CD4-positive, alpha-beta T cell (primary cell): Measurements from ENCODE around the gene FBXW12. TPM values are rescaled to one million over a fixed set of nuclear protein-coding genes. Genes with fewer than 3 reads are reported as not detected.
A peak's percentile ranks its signal among the peaks of the same experiment; 100 is the strongest.

Experiments
- ATAC-seq: fragments of 200-7000 bp; cut with Tn5 transposase; one replicate; pipeline ENCODE4 v1.10.0; 2022; ENCODE audit warnings: mild to moderate bottlenecking; ENCODE audit not compliant: poor library complexity
- CTCF ChIA-PET: fragments of 350-600 bp; sonication (Branson Sonifier 250); formaldehyde crosslinking; loops from one replicate; lab custom pipeline; 2021; ENCODE audit warnings: antibody characterized with exemption, inconsistent platforms; lab: Charles Lee
- POLR2A ChIA-PET: fragments of 350-600 bp; sonication (Branson Sonifier 250); formaldehyde crosslinking; loops from one replicate; lab custom pipeline; 2021; ENCODE audit warnings: antibody characterized with exemption, inconsistent platforms; lab: Charles Lee
- DNase-seq, 14 experiments: peaks; one replicate each; pipeline ENCODE4 v3.0.0-alpha.2; 2013 to 2020; ENCODE audit warnings: mixed read lengths in 2 of 14
- H3K27ac ChIP-seq, 2 donors: one replicate each; pipeline versions ENCODE4 v1.5.1 to v1.7.0; 2013; ENCODE audit warnings: low read length in 2 of 2, low read depth in 1 of 2, mild to moderate bottlenecking in 1 of 2
- H3K27me3 ChIP-seq, 2 experiments: 1 replicate in 1 of 2; 2 replicates in 1 of 2; pipeline versions ENCODE4 v1.6.1 to v1.7.0; 2013; ENCODE audit warnings: low read length in 2 of 2, control low read depth in 1 of 2, mild to moderate bottlenecking in 1 of 2, moderate library complexity in 1 of 2; ENCODE audit not compliant: insufficient read depth in 2 of 2, control insufficient read depth in 1 of 2
- H3K36me3 ChIP-seq: one replicate; pipeline ENCODE4 v1.6.1; 2013; ENCODE audit warnings: low read length, control low read depth; ENCODE audit not compliant: insufficient read depth
- H3K4me1 ChIP-seq: one replicate; pipeline ENCODE4 v1.6.1; 2013; ENCODE audit warnings: low read length, control low read depth; ENCODE audit not compliant: insufficient read depth
- H3K4me3 ChIP-seq: one replicate; pipeline ENCODE4 v1.5.1; 2013; ENCODE audit warnings: mild to moderate bottlenecking, low read length, moderate library complexity
- H3K9me3 ChIP-seq, 2 experiments: 1 replicate in 1 of 2; 2 replicates in 1 of 2; pipeline versions ENCODE4 v1.6.1 to v1.7.0; 2013; ENCODE audit warnings: low read length in 2 of 2, mild to moderate bottlenecking in 2 of 2, control low read depth in 1 of 2, moderate library complexity in 1 of 2; ENCODE audit not compliant: control insufficient read depth in 1 of 2, insufficient read depth in 1 of 2
- H3K27ac Mint-ChIP-seq: one replicate; pipeline ENCODE4 v1.8.0; 2020; ENCODE audit warnings: mixed read lengths
- H3K27me3 Mint-ChIP-seq: one replicate; pipeline ENCODE4 v1.8.0; 2021; ENCODE audit warnings: mixed read lengths
- H3K36me3 Mint-ChIP-seq: one replicate; pipeline ENCODE4 v1.8.0; 2021; ENCODE audit warnings: low read depth, mixed read lengths
- H3K4me1 Mint-ChIP-seq: one replicate; pipeline ENCODE4 v1.8.0; 2021; ENCODE audit warnings: low read depth, mixed read lengths
- H3K4me3 Mint-ChIP-seq: one replicate; pipeline ENCODE4 v1.8.0; 2020; ENCODE audit warnings: mild to moderate bottlenecking, mixed read lengths
- H3K9me3 Mint-ChIP-seq: one replicate; pipeline ENCODE4 v1.8.0; 2020; ENCODE audit warnings: mixed read lengths
- CTCF ChIP-seq: fragments of 200-600 bp; IDR thresholded peaks from one replicate; pipeline ENCODE4 v1.8.0; 2022; ENCODE audit warnings: antibody characterized with exemption, mild to moderate bottlenecking
- intact Hi-C, 2 experiments: fragments of 100-400 bp; cut with DNase I in 1 of 2; cut with micrococcal nuclease in 1 of 2; formaldehyde crosslinking; loops; one replicate each; pipeline versions ENCODE4 v1.15.1 to v1.9.0; 2023 to 2025; cut with DNase I, micrococcal nuclease
- total RNA-seq, 174 experiments: library from RNA in 2 of 174; stranded (reverse) in 2 of 174; gene quantifications; one replicate each; pipeline ENCODE4 v1.2.3 and lab custom pipeline; 2021 to 2026

FBXW12 gene
- total RNA-seq, 2 experiments from 2014 or later: not detected

- CTCF ChIA-PET: interaction anchor here (1.3 kb wide), 1 partner anchor 23 kb away, joined by 4 read pairs; no protein-coding TSS in a partner anchor
- intact Hi-C loops: no loop called here
- H3K36me3 ChIP-seq: no peaks in the 10 kb centered on the region
- no peaks in the 10 kb centered on the region for H3K4me1 ChIP-seq
- no peaks in the 10 kb centered on the region for H3K9me3 ChIP-seq
- no peak overlapping the region for H3K27ac ChIP-seq
- TF ChIP-seq CTCF: no peak
- ATAC-seq (no peak), DNase-seq (peak in 2 of 14 experiments; percentile 2)
- H3K4me3 ChIP-seq: no peak overlapping the region
- no peaks in the 10 kb centered on the region for H3K27me3 Mint-ChIP-seq
- no peaks in the 10 kb centered on the region for H3K4me1 Mint-ChIP-seq
- no peaks in the 10 kb centered on the region for H3K9me3 Mint-ChIP-seq
- no peaks in the 10 kb centered on the region for H3K36me3 Mint-ChIP-seq
- POLR2A ChIA-PET: no interaction called here
- no peak overlapping the region for H3K4me3 Mint-ChIP-seq
- no peak overlapping the region for H3K27ac Mint-ChIP-seq
- H3K27me3 ChIP-seq: no peaks in the 10 kb centered on the region
Observed at GRCh38 chr3:48412375-48413001, 40.5 kb downstream of the FBXW12 start.

GRCh38 chr3:48413086-48413485 lies 41.1 kb downstream of the FBXW12 start:
- POLR2A ChIA-PET: no interaction called here
- no peak overlapping the region for H3K4me3 ChIP-seq

DNA sequence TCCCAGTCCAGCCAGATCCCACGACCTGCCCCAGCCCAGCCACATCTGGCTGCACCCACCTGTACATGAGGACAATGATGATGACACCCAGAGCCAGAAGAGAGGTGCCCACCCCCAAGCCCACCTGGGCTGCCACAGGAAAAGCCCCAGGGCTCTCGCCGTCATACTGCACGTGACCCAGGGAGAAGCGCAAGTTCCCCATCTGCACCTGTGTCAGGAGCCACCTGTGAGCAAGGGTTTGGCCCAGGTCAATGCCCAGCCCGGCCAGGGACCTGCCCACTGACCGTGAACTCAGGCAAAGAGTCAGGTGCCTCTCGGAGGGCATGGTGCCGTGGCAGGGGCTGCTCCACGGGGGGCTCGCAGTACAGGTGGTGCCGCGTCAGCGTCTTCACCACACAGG lies 41.6 kb downstream of the FBXW12 start:
- Histone ChIP-seq H3K4me1 (no peaks in the 10 kb centered on the region), H3K9me3 (no peaks in the 10 kb centered on the region), H3K27me3 (no peaks in the 10 kb centered on the region), H3K36me3 (no peaks in the 10 kb centered on the region), H3K27ac (no peak overlapping the region), H3K4me3 (no peak overlapping the region)
- TF ChIP-seq CTCF: no peak
- Mint-ChIP-seq H3K36me3 (no peaks in the 10 kb centered on the region), H3K4me3 (no peak overlapping the region), H3K4me1 (no peaks in the 10 kb centered on the region), H3K9me3 (no peaks in the 10 kb centered on the region), H3K27ac (no peak overlapping the region), H3K27me3 (no peaks in the 10 kb centered on the region)
- ATAC-seq: no peak
- ChIA-PET CTCF (interaction anchor here (1.3 kb wide), 1 partner anchor 22 kb away, joined by 4 read pairs; no protein-coding TSS in a partner anchor), POLR2A (no interaction called here)
- peak in 1 of 14 experiments; percentile 0 for DNase-seq
- intact Hi-C loops: no loop called here

More at GRCh38 chr3:48413086-48413485, 41.1 kb downstream of the FBXW12 start:
- Mint-ChIP-seq H3K4me3 (no peak overlapping the region), H3K27ac (no peak overlapping the region), H3K4me1 (no peaks in the 10 kb centered on the region), H3K36me3 (no peaks in the 10 kb centered on the region), H3K9me3 (no peaks in the 10 kb centered on the region), H3K27me3 (no peaks in the 10 kb centered on the region)
- H3K4me1 ChIP-seq: no peaks in the 10 kb centered on the region
- H3K27me3 ChIP-seq: no peaks in the 10 kb centered on the region
- peak in 1 of 14 experiments; percentile 0 for DNase-seq
- no peaks in the 10 kb centered on the region for H3K36me3 ChIP-seq
- H3K27ac ChIP-seq: no peak overlapping the region
- no peak for TF ChIP-seq CTCF
- ATAC-seq: no peak
- CTCF ChIA-PET: interaction anchor here (1.3 kb wide), 1 partner anchor 23 kb away, joined by 4 read pairs; no protein-coding TSS in a partner anchor
- intact Hi-C loops: no loop called here
- H3K9me3 ChIP-seq: no peaks in the 10 kb centered on the region
